Smooth muscle cell (in vitro differentiated cells): ENCODE results near the gene ZIC2. TPM values are rescaled to one million over a fixed set of nuclear protein-coding genes. Genes with fewer than 3 reads are reported as not detected.
"Not testable (repeated sequence)": the region's sequence is repeated elsewhere in the genome, so short reads cannot be mapped to it uniquely, and the experiment has no call there.

ENCODE experiments used
- DNase-seq: peaks from one replicate; lab custom pipeline; 2025; ENCODE audit not compliant: unreplicated experiment; lab: John Stamatoyannopoulos, UW
- H2AFZ ChIP-seq: fragments of 200-600 bp; sonication (generic); 2 replicates; pipeline ENCODE4 v1.6.0; 2016; ENCODE audit warnings: antibody characterized with exemption, low read depth, mild to moderate bottlenecking
- H3F3A ChIP-seq: fragments of 200-600 bp; sonication (generic); 2 replicates; pipeline ENCODE4 v1.6.0; 2017; ENCODE audit warnings: antibody characterized with exemption, low read depth
- H3K27ac ChIP-seq: fragments of 200-600 bp; sonication (generic); 2 replicates; pipeline ENCODE4 v1.5.1; 2016; ENCODE audit warnings: low read depth, mild to moderate bottlenecking
- H3K27me3 ChIP-seq: fragments of 200-600 bp; sonication (generic); 2 replicates; pipeline ENCODE4 v1.6.1; 2016; ENCODE audit warnings: low read depth, mild to moderate bottlenecking
- H3K36me3 ChIP-seq: fragments of 200-600 bp; sonication (generic); 2 replicates; pipeline ENCODE4 v1.5.1; 2016; ENCODE audit warnings: low read depth
- H3K4me1 ChIP-seq: fragments of 200-600 bp; sonication (generic); 2 replicates; pipeline ENCODE4 v1.5.1; 2016; ENCODE audit warnings: low read depth
- H3K4me2 ChIP-seq: fragments of 200-600 bp; sonication (generic); 2 replicates; pipeline ENCODE4 v1.6.0; 2016; ENCODE audit warnings: mild to moderate bottlenecking
- H3K4me3 ChIP-seq: fragments of 200-600 bp; sonication (generic); 2 replicates; pipeline ENCODE4 v1.5.1; 2016; ENCODE audit warnings: mild to moderate bottlenecking
- H3K79me2 ChIP-seq: fragments of 200-600 bp; sonication (generic); 2 replicates; pipeline ENCODE4 v1.6.0; 2016; ENCODE audit warnings: low read depth, mild to moderate bottlenecking
- H3K9ac ChIP-seq: fragments of 200-600 bp; sonication (generic); 2 replicates; pipeline ENCODE4 v1.6.0; 2016; ENCODE audit warnings: low read depth
- H3K9me3 ChIP-seq: fragments of 200-600 bp; sonication (generic); replicated peaks from 2 replicates; pipeline ENCODE4 v1.5.1; 2016; ENCODE audit warnings: low read depth
- H4K20me1 ChIP-seq: fragments of 200-600 bp; sonication (generic); 2 replicates; pipeline ENCODE4 v1.6.0; 2016; ENCODE audit warnings: low read depth
- CTCF ChIP-seq: fragments of 200-600 bp; sonication (generic); IDR thresholded peaks from 2 replicates; pipeline ENCODE4 v1.5.1; 2017; ENCODE audit warnings: borderline replicate concordance, mild to moderate bottlenecking, antibody characterized with exemption; ENCODE audit not compliant: insufficient read depth, poor library complexity, severe bottlenecking
- WGBS: methylation state at CpG from one replicate; pipeline ENCODE4 v1.1.7; 2016; ENCODE audit warnings: low lambda C conversion rate; 5-methylcytosine and 5-hydroxymethylcytosine counted together
- polyA plus RNA-seq: library from polyadenylated mRNA; unstranded; fragments of >200 nt; fragmentation: Nextera tagmentation; extraction: Ambion mirVana; gene quantifications from 2 replicates; pipeline ENCODE4 v1.2.1, GENCODE V29; 2016
- total RNA-seq: library from RNA; depleted of rRNA; stranded (reverse); fragments of >200 nt; gene quantifications from 2 replicates; pipeline ENCODE4 v1.2.3, GENCODE V29; 2014

ZIC2 gene
- total and polyA plus RNA-seq, 2 experiments from 2014 or later = not detected

- Histone ChIP-seq H3K79me2 (no peaks in the 10 kb centered on the region), H3K27me3 (peaks cover 49% of the 10 kb centered on the region), H3K9me3 (no peaks in the 10 kb centered on the region), H3K4me2 (no peak overlapping the region), H3K4me3 (no peak overlapping the region), H3K27ac (no peak overlapping the region), H3F3A (no peaks in the 10 kb centered on the region), H2AFZ (no peak overlapping the region), H3K9ac (no peak overlapping the region), H4K20me1 (no peaks in the 10 kb centered on the region), H3K36me3 (no peaks in the 10 kb centered on the region), H3K4me1 (peaks cover 7% of the 10 kb centered on the region)
- no peak for DNase-seq
- WGBS = 50% methylated on average over 8 of the region's 8 CpGs
- no peak for TF ChIP-seq CTCF
Observed at GRCh38 chr13:99949679-99950413, 31.7 kb upstream of the ZIC2 start.

GRCh38 chr13:99951666-99952065 is 29.9 kb upstream of the ZIC2 start:
- H3F3A ChIP-seq, H4K20me1 ChIP-seq, H3K27ac ChIP-seq, H3K9me3 ChIP-seq, H2AFZ ChIP-seq, H3K9ac ChIP-seq, DNase-seq, H3K4me3 ChIP-seq, H3K4me2 ChIP-seq, H3K36me3 ChIP-seq, H3K79me2 ChIP-seq: not testable (repeated sequence)
- Histone ChIP-seq H3K27me3 (peaks cover 67% of the 10 kb centered on the region), H3K4me1 (peaks cover 23% of the 10 kb centered on the region)
- 92% methylated on average over 1 of the region's 1 CpG for WGBS

GRCh38 chr13:99953138-99953755 is 28.3 kb upstream of the ZIC2 start:
- Histone ChIP-seq H3K36me3 (no peaks in the 10 kb centered on the region), H4K20me1 (no peaks in the 10 kb centered on the region), H3F3A (no peaks in the 10 kb centered on the region), H2AFZ (no peak overlapping the region), H3K4me3 (no peak overlapping the region), H3K9me3 (no peaks in the 10 kb centered on the region), H3K9ac (no peak overlapping the region), H3K27ac (no peak overlapping the region), H3K4me2 (no peak overlapping the region), H3K27me3 (peaks cover 82% of the 10 kb centered on the region), H3K79me2 (no peaks in the 10 kb centered on the region), H3K4me1 (peaks cover 32% of the 10 kb centered on the region)
- 77% methylated on average over 14 of the region's 14 CpGs for WGBS
- TF ChIP-seq CTCF = no peak
- DNase-seq = no peak

GRCh38 chr13:99955107-99955746 is 26.4 kb upstream of the ZIC2 start:
- Histone ChIP-seq H3K27ac (no peak overlapping the region), H3K36me3 (no peaks in the 10 kb centered on the region), H3K9me3 (no peaks in the 10 kb centered on the region), H3F3A (no peaks in the 10 kb centered on the region), H3K27me3 (peaks cover 95% of the 10 kb centered on the region), H3K4me3 (peak overlapping the region; percentile 44), H2AFZ (no peak overlapping the region), H4K20me1 (no peaks in the 10 kb centered on the region), H3K4me2 (peak overlapping the region; percentile 90), H3K9ac (no peak overlapping the region), H3K4me1 (peaks cover 31% of the 10 kb centered on the region), H3K79me2 (no peaks in the 10 kb centered on the region)
- no peak for TF ChIP-seq CTCF
- 51% methylated on average over 15 of the region's 21 CpGs for WGBS
- no peak for DNase-seq
